CD14-positive monocyte (primary cell): ENCODE results near the gene GFOD1. TPM values are rescaled to one million over a fixed set of nuclear protein-coding genes. Genes with fewer than 3 reads are reported as not detected.

Experiments
- DNase-seq, 3 donors: peaks; one replicate each; pipeline ENCODE4 v3.0.0-alpha.2; 2011 to 2022
- H2AFZ ChIP-seq: 2 replicates; pipeline ENCODE4 v1.6.0; 2012; ENCODE audit warnings: mild to moderate bottlenecking, low read depth, low read length, inconsistent platforms; ENCODE audit not compliant: insufficient read depth, poor library complexity, severe bottlenecking
- H3K27ac ChIP-seq, 2 donors: 1 replicate in 1 of 2; 2 replicates in 1 of 2; pipeline ENCODE4 v1.5.1; 2012 to 2013; ENCODE audit warnings: low read length in 2 of 2, control low read depth in 1 of 2, inconsistent platforms in 1 of 2, low read depth in 1 of 2, mild to moderate bottlenecking in 1 of 2
- H3K27me3 ChIP-seq, 2 donors: one replicate each; pipeline versions ENCODE4 v1.6.0 to v1.6.1; 2011 to 2013; ENCODE audit warnings: low read length in 2 of 2; ENCODE audit not compliant: control insufficient read depth in 2 of 2, insufficient read depth in 2 of 2
- H3K36me3 ChIP-seq, 2 donors: replicated peaks in 1 of 2; 1 replicate in 1 of 2; 2 replicates in 1 of 2; pipeline versions ENCODE4 v1.5.1 to v1.6.1; 2012 to 2013; ENCODE audit warnings: low read length in 2 of 2, control low read depth in 1 of 2, inconsistent platforms in 1 of 2, mild to moderate bottlenecking in 1 of 2; ENCODE audit not compliant: insufficient read depth in 2 of 2, control insufficient read depth in 1 of 2
- H3K4me1 ChIP-seq, 2 donors: 1 replicate in 1 of 2; 2 replicates in 1 of 2; pipeline versions ENCODE4 v1.5.1 to v1.6.1; 2012 to 2013; ENCODE audit warnings: low read length in 2 of 2, control low read depth in 1 of 2, inconsistent platforms in 1 of 2, mild to moderate bottlenecking in 1 of 2, moderate library complexity in 1 of 2; ENCODE audit not compliant: insufficient read depth in 2 of 2, control insufficient read depth in 1 of 2
- H3K4me2 ChIP-seq: replicated peaks from 2 replicates; pipeline ENCODE3; 2012; ENCODE audit warnings: low read length, moderate library complexity, mild to moderate bottlenecking; ENCODE audit not compliant: poor library complexity, severe bottlenecking; ENCODE audit errors: extremely low read depth
- H3K4me3 ChIP-seq, 3 experiments: fragments of 200-600 bp in 1 of 3; sonication (generic) in 1 of 3; replicated peaks in 1 of 3; 1 replicate in 2 of 3; 2 replicates in 1 of 3; pipeline ENCODE4 v1.5.1; 2011 to 2013; ENCODE audit warnings: low read length in 3 of 3, mild to moderate bottlenecking in 3 of 3, control low read depth in 2 of 3, low read depth in 2 of 3, inconsistent platforms in 1 of 3, moderate library complexity in 1 of 3
- H3K79me2 ChIP-seq: 2 replicates; pipeline ENCODE4 v1.6.0; 2012; ENCODE audit warnings: mild to moderate bottlenecking, control low read depth, inconsistent platforms, low read length, moderate library complexity; ENCODE audit not compliant: insufficient read depth
- H3K9ac ChIP-seq: 2 replicates; pipeline ENCODE4 v1.6.0; 2017; ENCODE audit warnings: low read length, mild to moderate bottlenecking; ENCODE audit not compliant: insufficient read depth, poor library complexity, severe bottlenecking
- H3K9me3 ChIP-seq, 2 donors: replicated peaks in 1 of 2; 1 replicate in 1 of 2; 2 replicates in 1 of 2; pipeline versions ENCODE4 v1.5.1 to v1.6.1; 2012 to 2013; ENCODE audit warnings: low read length in 2 of 2, control low read depth in 1 of 2; ENCODE audit not compliant: control insufficient read depth in 1 of 2, insufficient read depth in 1 of 2
- H4K20me1 ChIP-seq: 2 replicates; pipeline ENCODE4 v1.6.0; 2012; ENCODE audit warnings: mild to moderate bottlenecking, low read length, control low read depth, moderate library complexity; ENCODE audit not compliant: insufficient read depth
- H3K27ac Mint-ChIP-seq, 7 donors: one replicate each; pipeline ENCODE4 v1.8.0; 2020; ENCODE audit warnings: mild to moderate bottlenecking in 7 of 7, mixed read lengths in 7 of 7, moderate library complexity in 6 of 7, inconsistent platforms in 2 of 7
- H3K27me3 Mint-ChIP-seq, 3 donors: one replicate each; pipeline ENCODE4 v1.8.0; 2021 to 2022; ENCODE audit warnings: low read depth in 3 of 3, mild to moderate bottlenecking in 3 of 3, mixed read lengths in 3 of 3, moderate library complexity in 3 of 3, inconsistent platforms in 1 of 3
- H3K36me3 Mint-ChIP-seq, 2 donors: one replicate each; pipeline ENCODE4 v1.8.0; 2020; ENCODE audit warnings: mixed read lengths in 2 of 2, inconsistent platforms in 1 of 2, mild to moderate bottlenecking in 1 of 2
- H3K4me1 Mint-ChIP-seq: one replicate; pipeline ENCODE4 v1.8.0; 2020; ENCODE audit warnings: mild to moderate bottlenecking, mixed read lengths
- H3K4me3 Mint-ChIP-seq, 2 donors: one replicate each; pipeline ENCODE4 v1.8.0; 2020; ENCODE audit warnings: mild to moderate bottlenecking in 2 of 2, mixed read lengths in 2 of 2, moderate library complexity in 1 of 2
- H3K9me3 Mint-ChIP-seq, 7 donors: one replicate each; pipeline ENCODE4 v1.8.0; 2020 to 2022; ENCODE audit warnings: mixed read lengths in 7 of 7, mild to moderate bottlenecking in 6 of 7, moderate library complexity in 6 of 7, inconsistent platforms in 2 of 7
- WGBS: methylation state at CpG from one replicate; pipeline ENCODE4 v1.1.5; 2013; ENCODE audit warnings: missing lambda C conversion rate; ENCODE audit not compliant: insufficient coverage; 5-methylcytosine and 5-hydroxymethylcytosine counted together
- intact Hi-C, 2 donors: fragments of 100-400 bp; cut with micrococcal nuclease; formaldehyde crosslinking; loops; one replicate each; pipeline versions ENCODE4 v1.15.0 to v1.15.1; 2023
- polyA minus RNA-seq: library from RNA; depleted of rRNA, polyadenylated mRNA; stranded (reverse); fragments of >200 nt; gene quantifications from 2 replicates; pipeline ENCODE4 v1.2.3, GENCODE V29; 2012
- polyA plus RNA-seq, 3 donors: library from polyadenylated mRNA; depleted of rRNA in 1 of 3; unstranded in 2 of 3; stranded (reverse) in 1 of 3; fragments of 300-500 nt in 2 of 3; fragments of >200 nt in 1 of 3; fragmentation: Illumina TruSeq in 2 of 3; gene quantifications; 1 replicate in 2 of 3; 2 replicates in 1 of 3; pipeline ENCODE4 v1.2.3, GENCODE V29; 2012 to 2021
- total RNA-seq, 12 experiments: library from RNA in 1 of 12; stranded (reverse) in 1 of 12; fragments of 120-200 nt in 1 of 12; gene quantifications; one replicate each; pipeline ENCODE4 v1.2.4 and lab custom pipeline; 2013 to 2026; ENCODE audit warnings: mixed read lengths in 6 of 12, inconsistent platforms in 1 of 12
- TF ChIP-seq, protein P1 (sequence below): fragments of 200-600 bp; IDR thresholded peaks from one replicate; pipeline ENCODE4 v1.8.0; 2022; ENCODE audit warnings: antibody characterized with exemption, mild to moderate bottlenecking

Gene GFOD1, protein sequence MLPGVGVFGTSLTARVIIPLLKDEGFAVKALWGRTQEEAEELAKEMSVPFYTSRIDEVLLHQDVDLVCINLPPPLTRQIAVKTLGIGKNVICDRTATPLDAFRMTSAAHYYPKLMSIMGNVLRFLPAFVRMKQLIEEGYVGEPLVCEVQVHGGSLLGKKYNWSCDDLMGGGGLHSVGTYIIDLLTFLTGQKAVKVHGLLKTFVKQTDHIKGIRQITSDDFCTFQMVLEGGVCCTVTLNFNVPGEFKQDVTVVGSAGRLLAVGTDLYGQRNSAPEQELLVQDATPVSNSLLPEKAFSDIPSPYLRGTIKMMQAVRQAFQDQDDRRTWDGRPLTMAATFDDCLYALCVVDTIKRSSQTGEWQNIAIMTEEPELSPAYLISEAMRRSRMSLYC
- 5.7 TPM for total RNA-seq (2013)
- polyA plus RNA-seq (1 to 10 TPM; 2.4 to 8.7 (median 2.4) TPM), polyA minus RNA-seq (11.4 and 12.7 TPM in 2 replicates), total RNA-seq (lab: John Stamatoyannopoulos, UW) (13.1 to 147 (median 67.9) reads per million in 11 experiments)

GRCh38 chr6:13487122-13488014 is at the start of gene GFOD1:
GFOD1 (minus strand) TSS chr6:13487600; CDS start chr6:13486890, 710 bp downstream.
- H3K9me3 Mint-ChIP-seq, result peaks cover 0 to 2% (median 0%) of the 10 kb centered on the region in 7 donors
- peak within 1 kb of the TSS; percentile 75 to 86 for H3K27ac ChIP-seq
- H3K27me3 ChIP-seq, result peaks cover 0 to 7% of the 10 kb centered on the region in 2 donors
- H2AFZ ChIP-seq, result peak within 1 kb of the TSS; percentile 94
- peaks cover 47% of the 10 kb centered on the region for H3K4me1 Mint-ChIP-seq
- H3K4me2 ChIP-seq, result peak within 1 kb of the TSS; percentile 96
- H3K4me3 Mint-ChIP-seq, result peak within 1 kb of the TSS; percentile 98 to 99
- intact Hi-C loops, result loop anchor here (2.0 to 10.0 kb wide), 6 partner anchors 21 to 87 kb away; partner anchors contain the start of gene SIRT5 (in 2 of the 2)
- peaks cover 5 to 9% of the 10 kb centered on the region in 2 donors for H3K36me3 Mint-ChIP-seq
- peak within 1 kb of the TSS; percentile 61 to 92 (median 64) for H3K4me3 ChIP-seq
- peaks cover 3 to 14% (median 14%) of the 10 kb centered on the region in 3 donors for H3K27me3 Mint-ChIP-seq
- H3K27ac Mint-ChIP-seq, result peak within 1 kb of the TSS; percentile 46 to 92 (median 86)
- TF ChIP-seq, protein P1, sequence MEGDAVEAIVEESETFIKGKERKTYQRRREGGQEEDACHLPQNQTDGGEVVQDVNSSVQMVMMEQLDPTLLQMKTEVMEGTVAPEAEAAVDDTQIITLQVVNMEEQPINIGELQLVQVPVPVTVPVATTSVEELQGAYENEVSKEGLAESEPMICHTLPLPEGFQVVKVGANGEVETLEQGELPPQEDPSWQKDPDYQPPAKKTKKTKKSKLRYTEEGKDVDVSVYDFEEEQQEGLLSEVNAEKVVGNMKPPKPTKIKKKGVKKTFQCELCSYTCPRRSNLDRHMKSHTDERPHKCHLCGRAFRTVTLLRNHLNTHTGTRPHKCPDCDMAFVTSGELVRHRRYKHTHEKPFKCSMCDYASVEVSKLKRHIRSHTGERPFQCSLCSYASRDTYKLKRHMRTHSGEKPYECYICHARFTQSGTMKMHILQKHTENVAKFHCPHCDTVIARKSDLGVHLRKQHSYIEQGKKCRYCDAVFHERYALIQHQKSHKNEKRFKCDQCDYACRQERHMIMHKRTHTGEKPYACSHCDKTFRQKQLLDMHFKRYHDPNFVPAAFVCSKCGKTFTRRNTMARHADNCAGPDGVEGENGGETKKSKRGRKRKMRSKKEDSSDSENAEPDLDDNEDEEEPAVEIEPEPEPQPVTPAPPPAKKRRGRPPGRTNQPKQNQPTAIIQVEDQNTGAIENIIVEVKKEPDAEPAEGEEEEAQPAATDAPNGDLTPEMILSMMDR, result peak; percentile 17
- no peaks in the 10 kb centered on the region for H3K9me3 ChIP-seq
- H3K36me3 ChIP-seq, result no peaks in the 10 kb centered on the region
- peaks cover 27 to 44% of the 10 kb centered on the region in 2 donors for H3K4me1 ChIP-seq
- peaks cover 8% of the 10 kb centered on the region for H4K20me1 ChIP-seq
- peaks cover 22% of the 10 kb centered on the region for H3K79me2 ChIP-seq
- H3K9ac ChIP-seq, result peak within 1 kb of the TSS; percentile 90
- peak; percentile 72 to 79 (median 77) for DNase-seq
- under 1% methylated on average over 99 of the region's 109 CpGs for WGBS
